ENCODE measurements around the gene NKX6-1. TPM values are rescaled to one million over a fixed set of nuclear protein-coding genes. Genes with fewer than 3 reads are reported as not detected.

The NKX6-1 gene
- total RNA-seq, 1 experiment from 2014 or later: 1.1 TPM

DNA sequence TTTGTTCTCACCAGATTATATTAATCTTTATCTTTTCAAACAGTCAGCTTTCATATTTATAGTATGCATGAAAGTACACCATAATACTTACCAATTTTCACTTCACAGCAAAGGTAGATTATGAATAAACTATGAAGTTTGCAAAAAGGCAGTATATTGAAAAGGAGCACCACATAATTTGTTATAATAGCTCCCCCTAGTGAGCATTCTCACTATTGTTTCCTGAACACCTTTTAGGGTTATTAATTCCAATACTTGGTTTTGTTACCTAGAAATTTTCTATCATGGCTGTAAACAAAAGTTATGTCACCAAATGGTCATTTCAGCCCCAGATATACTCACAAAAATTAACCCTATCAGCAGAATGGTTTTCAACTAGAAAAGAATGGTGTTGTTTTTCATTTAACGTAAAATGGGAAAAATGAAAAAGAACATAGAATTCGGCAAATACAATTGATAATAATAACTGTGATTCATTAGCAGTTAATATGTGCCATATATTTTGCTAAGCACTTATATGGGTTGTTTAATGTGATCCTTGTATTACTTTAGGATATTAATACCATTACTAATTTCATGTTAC is 30.2 kb upstream of the NKX6-1 start:
- TF ChIP-seq, protein P1, sequence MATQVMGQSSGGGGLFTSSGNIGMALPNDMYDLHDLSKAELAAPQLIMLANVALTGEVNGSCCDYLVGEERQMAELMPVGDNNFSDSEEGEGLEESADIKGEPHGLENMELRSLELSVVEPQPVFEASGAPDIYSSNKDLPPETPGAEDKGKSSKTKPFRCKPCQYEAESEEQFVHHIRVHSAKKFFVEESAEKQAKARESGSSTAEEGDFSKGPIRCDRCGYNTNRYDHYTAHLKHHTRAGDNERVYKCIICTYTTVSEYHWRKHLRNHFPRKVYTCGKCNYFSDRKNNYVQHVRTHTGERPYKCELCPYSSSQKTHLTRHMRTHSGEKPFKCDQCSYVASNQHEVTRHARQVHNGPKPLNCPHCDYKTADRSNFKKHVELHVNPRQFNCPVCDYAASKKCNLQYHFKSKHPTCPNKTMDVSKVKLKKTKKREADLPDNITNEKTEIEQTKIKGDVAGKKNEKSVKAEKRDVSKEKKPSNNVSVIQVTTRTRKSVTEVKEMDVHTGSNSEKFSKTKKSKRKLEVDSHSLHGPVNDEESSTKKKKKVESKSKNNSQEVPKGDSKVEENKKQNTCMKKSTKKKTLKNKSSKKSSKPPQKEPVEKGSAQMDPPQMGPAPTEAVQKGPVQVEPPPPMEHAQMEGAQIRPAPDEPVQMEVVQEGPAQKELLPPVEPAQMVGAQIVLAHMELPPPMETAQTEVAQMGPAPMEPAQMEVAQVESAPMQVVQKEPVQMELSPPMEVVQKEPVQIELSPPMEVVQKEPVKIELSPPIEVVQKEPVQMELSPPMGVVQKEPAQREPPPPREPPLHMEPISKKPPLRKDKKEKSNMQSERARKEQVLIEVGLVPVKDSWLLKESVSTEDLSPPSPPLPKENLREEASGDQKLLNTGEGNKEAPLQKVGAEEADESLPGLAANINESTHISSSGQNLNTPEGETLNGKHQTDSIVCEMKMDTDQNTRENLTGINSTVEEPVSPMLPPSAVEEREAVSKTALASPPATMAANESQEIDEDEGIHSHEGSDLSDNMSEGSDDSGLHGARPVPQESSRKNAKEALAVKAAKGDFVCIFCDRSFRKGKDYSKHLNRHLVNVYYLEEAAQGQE (IDR thresholded peaks at IDR 0.05; ENCODE audit: insufficient read depth in 1 of 2, low read depth in 2 of 2, low read length in 1 of 2): no peak
- TF ChIP-seq POLR2AphosphoS5 (IDR thresholded peaks at IDR 0.05; ENCODE audit: low read depth, low read length): no peak
- TF ChIP-seq TCF7L2 (IDR thresholded peaks at IDR 0.05; ENCODE audit: low read depth, low read length): no peak
- TF ChIP-seq, protein P2, sequence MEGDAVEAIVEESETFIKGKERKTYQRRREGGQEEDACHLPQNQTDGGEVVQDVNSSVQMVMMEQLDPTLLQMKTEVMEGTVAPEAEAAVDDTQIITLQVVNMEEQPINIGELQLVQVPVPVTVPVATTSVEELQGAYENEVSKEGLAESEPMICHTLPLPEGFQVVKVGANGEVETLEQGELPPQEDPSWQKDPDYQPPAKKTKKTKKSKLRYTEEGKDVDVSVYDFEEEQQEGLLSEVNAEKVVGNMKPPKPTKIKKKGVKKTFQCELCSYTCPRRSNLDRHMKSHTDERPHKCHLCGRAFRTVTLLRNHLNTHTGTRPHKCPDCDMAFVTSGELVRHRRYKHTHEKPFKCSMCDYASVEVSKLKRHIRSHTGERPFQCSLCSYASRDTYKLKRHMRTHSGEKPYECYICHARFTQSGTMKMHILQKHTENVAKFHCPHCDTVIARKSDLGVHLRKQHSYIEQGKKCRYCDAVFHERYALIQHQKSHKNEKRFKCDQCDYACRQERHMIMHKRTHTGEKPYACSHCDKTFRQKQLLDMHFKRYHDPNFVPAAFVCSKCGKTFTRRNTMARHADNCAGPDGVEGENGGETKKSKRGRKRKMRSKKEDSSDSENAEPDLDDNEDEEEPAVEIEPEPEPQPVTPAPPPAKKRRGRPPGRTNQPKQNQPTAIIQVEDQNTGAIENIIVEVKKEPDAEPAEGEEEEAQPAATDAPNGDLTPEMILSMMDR (IDR thresholded peaks at IDR 0.05): peak; percentile 61; the same call in 1 of the 2 replicates
- ATAC-seq: no peak
- intact Hi-C loops (cut with micrococcal nuclease; ENCODE audit: unreplicated experiment) (no loop called here), in situ Hi-C loops (cut with HindIII; ENCODE audit: low pct_unique_long_range_greater_than_20kb, low sequenced_read_pairs) (no loop called here)
- DNase-seq (ENCODE audit: low read depth, low spot score): no peak
- Histone ChIP-seq H3K36me3 (ENCODE audit: control insufficient read depth, insufficient read depth, low read length) (no peaks in the 10 kb centered on the region), H3K4me1 (ENCODE audit: control insufficient read depth, insufficient read depth, low read length) (peaks cover 30% of the 10 kb centered on the region), H3K9me3 (ENCODE audit: control insufficient read depth, insufficient read depth, low read depth, low read length) (no peaks in the 10 kb centered on the region), H3K27ac (ENCODE audit: low read length) (peak overlapping the region; percentile 90), H3K4me3 (ENCODE audit: low read depth in 2 of 2, low read length in 2 of 2) (no peak overlapping the region), H3K27me3 (ENCODE audit: control insufficient read depth, insufficient read depth, low read length) (no peaks in the 10 kb centered on the region)
- no TSS peak for BruUV-seq (replicated peaks)
- ChIA-PET CTCF (interaction anchor here (0.5 to 0.6 kb wide), 2 partner anchors 41 to 209 kb away, joined by 3 to 5 read pairs; no protein-coding TSS in a partner anchor), POLR2A (no interaction called here)

DNA sequence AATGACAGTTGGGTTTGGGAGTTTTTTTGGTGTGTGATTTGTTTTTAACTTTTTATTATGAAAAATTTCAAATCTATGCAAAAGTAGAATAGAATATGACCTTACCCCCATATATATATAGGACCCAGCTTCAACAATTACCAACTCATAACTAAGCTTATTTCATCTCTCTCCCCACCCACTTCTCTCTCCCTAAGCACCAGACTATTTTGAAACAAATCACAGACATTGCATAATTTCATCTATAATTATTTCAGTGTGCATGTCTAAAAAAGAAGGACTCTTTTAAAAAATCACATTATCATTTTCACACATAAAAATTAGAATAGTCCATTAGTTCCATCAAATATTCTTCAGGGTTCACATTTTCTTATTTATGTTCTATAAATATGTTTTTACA is 28.3 kb upstream of the NKX6-1 start:
- intact Hi-C loops (cut with micrococcal nuclease; ENCODE audit: unreplicated experiment) (no loop called here), in situ Hi-C loops (cut with HindIII; ENCODE audit: low pct_unique_long_range_greater_than_20kb, low sequenced_read_pairs) (no loop called here)
- ChIA-PET POLR2A (no interaction called here), CTCF (interaction anchor here (0.6 kb wide), 1 partner anchor 27 kb away, joined by 6 read pairs; no protein-coding TSS in a partner anchor)
- H3K36me3 ChIP-seq (ENCODE audit: control insufficient read depth, insufficient read depth, low read length): no peaks in the 10 kb centered on the region
- no peak overlapping the region for H3K4me3 ChIP-seq (ENCODE audit: low read depth in 2 of 2, low read length in 2 of 2)
- ATAC-seq: no peak
- TF ChIP-seq POLR2AphosphoS5 (IDR thresholded peaks at IDR 0.05; ENCODE audit: low read depth, low read length) (no peak), TCF7L2 (IDR thresholded peaks at IDR 0.05; ENCODE audit: low read depth, low read length) (no peak), SIN3A (IDR thresholded peaks at IDR 0.05; ENCODE audit: borderline replicate concordance, insufficient read depth, low read depth, low read length) (no peak)
- TF ChIP-seq, protein P1 (IDR thresholded peaks at IDR 0.05; ENCODE audit: insufficient read depth in 1 of 2, low read depth in 2 of 2, low read length in 1 of 2): no peak
- TF ChIP-seq, protein P2 (IDR thresholded peaks at IDR 0.05): no peak
- no peaks in the 10 kb centered on the region for H3K9me3 ChIP-seq (ENCODE audit: control insufficient read depth, insufficient read depth, low read depth, low read length)
- no peaks in the 10 kb centered on the region for H3K27me3 ChIP-seq (ENCODE audit: control insufficient read depth, insufficient read depth, low read length)
- DNase-seq (ENCODE audit: low read depth, low spot score): no peak
- BruUV-seq (replicated peaks): no TSS peak
- no peak overlapping the region for H3K27ac ChIP-seq (ENCODE audit: low read length)
- H3K4me1 ChIP-seq (ENCODE audit: control insufficient read depth, insufficient read depth, low read length): peaks cover 26% of the 10 kb centered on the region

Data from Panc1 (cell line).